ENCODE data around the gene DNAH7. TPM values are rescaled to one million over a fixed set of nuclear protein-coding genes. Genes with fewer than 3 reads are reported as not detected.

DNAH7 gene
- total and polyA plus RNA-seq, 2 of the 4 experiments (the other 2 are of a cell fraction): 0.22 to 0.36 TPM

DNA sequence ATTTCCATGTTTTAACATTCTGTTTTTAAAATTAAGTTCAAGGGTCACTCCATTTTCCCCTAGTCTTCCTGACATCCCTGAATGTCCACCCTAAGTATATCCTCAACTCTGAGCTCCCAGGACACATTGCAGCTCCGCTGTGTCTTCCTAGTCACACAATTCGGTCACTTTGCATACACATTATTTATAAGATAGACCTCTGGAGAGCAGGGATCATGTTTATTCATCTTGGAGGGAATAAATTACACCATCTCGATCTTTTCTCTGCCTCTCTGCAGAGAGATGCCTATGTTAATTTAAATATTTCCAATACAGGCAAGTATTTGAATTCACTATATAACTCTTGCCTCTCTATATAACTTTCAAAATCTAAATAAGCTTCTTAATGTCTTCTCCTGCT is 245.4 kb downstream of the DNAH7 start:
- Histone ChIP-seq H4K8ac (ENCODE audit: low read depth in 2 of 2, low read length in 2 of 2) (no peak overlapping the region), H3K56ac (ENCODE audit: extremely low read depth, insufficient read depth, low read length) (no peak overlapping the region), H2AK9ac (replicated peaks; ENCODE audit: low read depth, low read length, poor library complexity) (no peak overlapping the region), H2BK15ac (ENCODE audit: low read depth, low read length) (no peak overlapping the region; the same call in 2 of the 3 replicates), H3K14ac (replicated peaks; ENCODE audit: low read depth, low read length) (no peak overlapping the region), H3K27me3 (ENCODE audit: control insufficient read depth, insufficient read depth, low read length) (no peaks in the 10 kb centered on the region), H4K20me1 (ENCODE audit: insufficient read depth, low read length) (no peaks in the 10 kb centered on the region), H3K9me1 (ENCODE audit: insufficient read depth, low read length) (peaks cover 3% of the 10 kb centered on the region; the same call in 1 of the 2 replicates), H2AFZ (replicated peaks; ENCODE audit: low read length, poor library complexity) (no peak overlapping the region), H3K4ac (ENCODE audit: low read depth, low read length) (no peak overlapping the region), H3K18ac (ENCODE audit: low read depth, low read length) (peak overlapping the region; percentile 70), H4K91ac (ENCODE audit: insufficient read depth, low read depth, low read length) (no peak overlapping the region), H2AK5ac (ENCODE audit: low read depth, low read length) (no peak overlapping the region), H2BK5ac (ENCODE audit: low read depth, low read length, poor library complexity, severe bottlenecking) (no peak overlapping the region), H3K4me2 (ENCODE audit: low read depth, low read length) (no peak overlapping the region; the same call in 1 of the 2 replicates), H3K4me1 (ENCODE audit: control insufficient read depth, insufficient read depth, low read length) (peaks cover 7% of the 10 kb centered on the region), H3K9ac (ENCODE audit: low read depth, low read length) (no peak overlapping the region), H3K79me1 (ENCODE audit: low read depth in 1 of 2, low read length in 2 of 2) (no peaks in the 10 kb centered on the region), H3K23ac (ENCODE audit: low read depth, low read length) (no peak overlapping the region), H3K9me3 (ENCODE audit: control insufficient read depth, insufficient read depth, low read length) (no peaks in the 10 kb centered on the region), H2BK20ac (ENCODE audit: low read depth, low read length) (no peak overlapping the region), H2BK120ac (ENCODE audit: low read depth, low read length) (no peak overlapping the region; the same call in 1 of the 2 replicates), H3K4me3 (ENCODE audit: insufficient read depth, low read depth, low read length) (no peak overlapping the region), H4K5ac (ENCODE audit: low read depth, low read length) (no peak overlapping the region; the same call in 1 of the 2 replicates), H3K36me3 (ENCODE audit: control insufficient read depth, insufficient read depth, low read length) (no peaks in the 10 kb centered on the region), H3K27ac (ENCODE audit: insufficient read depth, low read length) (no peak overlapping the region)
- in situ Hi-C loops (cut with MboI; ENCODE audit: low sequenced_read_pairs): no loop called here
- dilution Hi-C loops (cut with HindIII; ENCODE audit: low sequenced_read_pairs, unreplicated experiment): no loop called here
- ChIA-PET POLR2A (ENCODE audit: unreplicated experiment) (no interaction called here), CTCF (no interaction called here)
- WGBS, 2 experiments (ENCODE audit: extremely low coverage in 2 of 2, insufficient read length in 1 of 2): no CpG with 5 or more reads among the region's 3 CpGs
- no peak for ATAC-seq (ENCODE audit: low read depth)
- no peak for DNase-seq
- intact Hi-C loops (cut with micrococcal nuclease): loop anchor here (5.0 to 10.0 kb wide), 2 partner anchors 74 to 138 kb away; no protein-coding TSS in a partner anchor
- TF ChIP-seq CHD1 (IDR thresholded peaks at IDR 0.05; ENCODE audit: low read depth, low read length) (no peak), BHLHE40 (IDR thresholded peaks at IDR 0.05; ENCODE audit: low read depth, low read length) (no peak), RAD21 (IDR thresholded peaks at IDR 0.05; ENCODE audit: low read length) (no peak), RCOR1 (IDR thresholded peaks at IDR 0.05; ENCODE audit: insufficient replicate concordance, low read length) (no peak), NFE2L2 (IDR thresholded peaks at IDR 0.05; ENCODE audit: low read depth, low read length) (no peak), MAZ (IDR thresholded peaks at IDR 0.05; ENCODE audit: borderline replicate concordance, low read depth, low read length) (no peak), FOS (IDR thresholded peaks at IDR 0.05; ENCODE audit: low read depth, low read length) (no peak), SMC3 (IDR thresholded peaks at IDR 0.05; ENCODE audit: low read depth, low read length) (no peak), MAFK (IDR thresholded peaks at IDR 0.05; ENCODE audit: low read depth, low read length) (no peak), CEBPB (IDR thresholded peaks at IDR 0.05; ENCODE audit: low read depth, low read length) (no peak)
- TF ChIP-seq, protein P1, sequence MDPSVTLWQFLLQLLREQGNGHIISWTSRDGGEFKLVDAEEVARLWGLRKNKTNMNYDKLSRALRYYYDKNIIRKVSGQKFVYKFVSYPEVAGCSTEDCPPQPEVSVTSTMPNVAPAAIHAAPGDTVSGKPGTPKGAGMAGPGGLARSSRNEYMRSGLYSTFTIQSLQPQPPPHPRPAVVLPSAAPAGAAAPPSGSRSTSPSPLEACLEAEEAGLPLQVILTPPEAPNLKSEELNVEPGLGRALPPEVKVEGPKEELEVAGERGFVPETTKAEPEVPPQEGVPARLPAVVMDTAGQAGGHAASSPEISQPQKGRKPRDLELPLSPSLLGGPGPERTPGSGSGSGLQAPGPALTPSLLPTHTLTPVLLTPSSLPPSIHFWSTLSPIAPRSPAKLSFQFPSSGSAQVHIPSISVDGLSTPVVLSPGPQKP (IDR thresholded peaks at IDR 0.05; ENCODE audit: borderline replicate concordance, low read depth, low read length): no peak
- TF ChIP-seq, protein P2, sequence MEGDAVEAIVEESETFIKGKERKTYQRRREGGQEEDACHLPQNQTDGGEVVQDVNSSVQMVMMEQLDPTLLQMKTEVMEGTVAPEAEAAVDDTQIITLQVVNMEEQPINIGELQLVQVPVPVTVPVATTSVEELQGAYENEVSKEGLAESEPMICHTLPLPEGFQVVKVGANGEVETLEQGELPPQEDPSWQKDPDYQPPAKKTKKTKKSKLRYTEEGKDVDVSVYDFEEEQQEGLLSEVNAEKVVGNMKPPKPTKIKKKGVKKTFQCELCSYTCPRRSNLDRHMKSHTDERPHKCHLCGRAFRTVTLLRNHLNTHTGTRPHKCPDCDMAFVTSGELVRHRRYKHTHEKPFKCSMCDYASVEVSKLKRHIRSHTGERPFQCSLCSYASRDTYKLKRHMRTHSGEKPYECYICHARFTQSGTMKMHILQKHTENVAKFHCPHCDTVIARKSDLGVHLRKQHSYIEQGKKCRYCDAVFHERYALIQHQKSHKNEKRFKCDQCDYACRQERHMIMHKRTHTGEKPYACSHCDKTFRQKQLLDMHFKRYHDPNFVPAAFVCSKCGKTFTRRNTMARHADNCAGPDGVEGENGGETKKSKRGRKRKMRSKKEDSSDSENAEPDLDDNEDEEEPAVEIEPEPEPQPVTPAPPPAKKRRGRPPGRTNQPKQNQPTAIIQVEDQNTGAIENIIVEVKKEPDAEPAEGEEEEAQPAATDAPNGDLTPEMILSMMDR (conservative IDR thresholded peaks at IDR 0.05; ENCODE audit: low read depth, low read length): no peak
- TF ChIP-seq, protein P3, sequence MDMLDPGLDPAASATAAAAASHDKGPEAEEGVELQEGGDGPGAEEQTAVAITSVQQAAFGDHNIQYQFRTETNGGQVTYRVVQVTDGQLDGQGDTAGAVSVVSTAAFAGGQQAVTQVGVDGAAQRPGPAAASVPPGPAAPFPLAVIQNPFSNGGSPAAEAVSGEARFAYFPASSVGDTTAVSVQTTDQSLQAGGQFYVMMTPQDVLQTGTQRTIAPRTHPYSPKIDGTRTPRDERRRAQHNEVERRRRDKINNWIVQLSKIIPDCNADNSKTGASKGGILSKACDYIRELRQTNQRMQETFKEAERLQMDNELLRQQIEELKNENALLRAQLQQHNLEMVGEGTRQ (IDR thresholded peaks at IDR 0.05; ENCODE audit: low read depth, low read length): no peak
- no TSS peak for BruUV-seq (replicated peaks)

All from IMR-90 (cell line).